Thoracic aorta (tissue), 2 donors: ENCODE data around the gene ABCF1. TPM values are rescaled to one million over a fixed set of nuclear protein-coding genes. Genes with fewer than 3 reads are reported as not detected.

ENCODE experiments used
- ATAC-seq: fragments of 150-250 bp; one replicate; pipeline ENCODE4 v1.8.0; 2017; ENCODE audit warnings: low read depth; ENCODE audit not compliant: insufficient number of reproducible peaks, low FRiP score
- DNase-seq: peaks from one replicate; pipeline ENCODE4 v3.0.0-alpha.2; 2020; ENCODE audit warnings: low spot score
- H3K27ac ChIP-seq, 2 donors: fragments of 200-600 bp; sonication (generic); 1 replicate in 1 of 2; 2 replicates in 1 of 2; pipeline ENCODE4 v1.5.1; 2016; ENCODE audit warnings: mild to moderate bottlenecking in 2 of 2, moderate library complexity in 2 of 2
- H3K27me3 ChIP-seq: fragments of 200-600 bp; sonication (generic); replicated peaks from 2 replicates; pipeline ENCODE4 v1.6.0; 2016; ENCODE audit warnings: mild to moderate bottlenecking; ENCODE audit not compliant: insufficient read depth
- H3K36me3 ChIP-seq: fragments of 200-600 bp; sonication (generic); one replicate; pipeline ENCODE4 v1.5.1; 2016
- H3K4me1 ChIP-seq, 2 donors: fragments of 200-600 bp; sonication (generic); 1 replicate in 1 of 2; 2 replicates in 1 of 2; pipeline versions ENCODE4 v1.5.1 to v1.6.0; 2016; ENCODE audit warnings: low read depth in 2 of 2, mild to moderate bottlenecking in 1 of 2; ENCODE audit not compliant: control insufficient read depth in 1 of 2
- H3K4me3 ChIP-seq: fragments of 200-600 bp; sonication (generic); 2 replicates; pipeline ENCODE4 v1.5.1; 2016; ENCODE audit warnings: mild to moderate bottlenecking
- H3K9me3 ChIP-seq: fragments of 200-600 bp; sonication (generic); 2 replicates; pipeline ENCODE4 v1.5.1; 2016
- CTCF ChIP-seq: fragments of 200-600 bp; sonication (generic); IDR thresholded peaks from one replicate; pipeline ENCODE4 v1.5.1; 2019; ENCODE audit warnings: antibody characterized with exemption
- total RNA-seq, 2 donors: library from RNA; depleted of rRNA; stranded (reverse); fragments of >200 nt; gene quantifications; one replicate each; pipeline versions ENCODE4 v1.1.0 to v1.2.3, GENCODE V29; 2016

ABCF1 gene
- total RNA-seq, 2 donors from 2014 or later = 24.2 to 52.1 TPM

DNA sequence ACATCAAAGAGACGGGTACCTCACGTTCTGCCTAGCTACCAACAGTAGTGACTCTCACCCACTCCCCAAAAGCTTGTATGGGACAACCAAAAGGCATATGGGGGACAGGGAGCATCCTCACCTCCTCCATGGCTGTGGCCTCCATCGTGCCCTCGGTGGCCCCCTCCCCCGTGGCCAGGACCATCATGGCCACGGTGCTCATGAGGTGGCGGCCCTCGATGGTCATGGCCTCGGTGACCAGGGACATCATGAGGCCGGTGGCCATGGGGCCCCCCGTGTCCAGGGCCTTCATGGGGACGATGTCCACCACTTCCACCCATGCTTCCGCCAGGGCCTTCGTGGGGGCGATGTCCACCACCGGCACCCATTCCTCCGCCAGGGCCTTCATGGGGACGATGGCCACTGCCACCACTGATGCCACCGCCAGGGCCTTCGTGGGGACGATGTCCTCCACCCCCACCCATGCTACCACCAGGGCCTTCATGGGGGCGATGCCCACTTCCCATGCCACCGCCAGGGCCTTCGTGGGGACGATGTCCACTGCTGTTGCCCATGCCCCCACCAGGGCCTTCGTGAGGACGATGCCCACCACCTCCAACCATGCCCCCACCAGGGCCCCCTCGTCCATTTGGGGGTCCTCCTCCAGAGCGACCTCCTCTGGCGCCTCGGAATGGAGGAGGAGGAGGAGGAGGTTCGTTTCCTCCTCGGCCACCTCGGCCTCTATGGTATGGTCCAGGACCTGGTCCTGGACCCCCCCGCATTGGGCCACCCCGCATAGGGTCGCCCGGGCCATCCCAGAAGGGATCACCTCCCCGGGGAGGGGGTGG, 30.8 kb downstream of the ABCF1 start:
- Histone ChIP-seq H3K4me3 (no peak overlapping the region), H3K27me3 (no peaks in the 10 kb centered on the region), H3K9me3 (no peaks in the 10 kb centered on the region), H3K27ac (no peak overlapping the region), H3K36me3 (peaks cover 67% of the 10 kb centered on the region), H3K4me1 (no peaks in the 10 kb centered on the region)
- DNase-seq (no peak), ATAC-seq (no peak)
- no peak for TF ChIP-seq CTCF

GRCh38 chr6:30603961-30604360, 32.7 kb downstream of the ABCF1 start:
- no peak overlapping the region for H3K27ac ChIP-seq
- DNase-seq = no peak

DNA sequence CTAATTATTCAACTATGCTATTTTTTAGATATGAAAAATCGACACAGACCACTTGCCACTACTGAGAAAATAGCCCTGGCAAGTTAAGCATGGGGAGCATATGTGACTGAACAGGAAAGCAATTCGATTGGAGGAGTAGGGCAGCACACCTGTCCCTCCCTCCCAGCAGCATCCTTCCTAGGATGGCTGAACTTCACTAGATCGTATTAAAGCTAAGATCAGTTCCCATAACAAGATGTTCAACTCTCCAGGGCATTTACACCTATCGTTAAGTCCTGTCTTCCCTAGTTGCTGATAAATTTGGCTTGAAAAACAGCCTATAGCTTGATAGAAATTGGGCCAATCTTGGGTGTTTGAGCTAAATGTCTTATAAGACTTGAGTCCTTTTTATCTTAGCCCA, 38.8 kb downstream of the ABCF1 start:
- ATAC-seq (no peak), DNase-seq (no peak)
- Histone ChIP-seq H3K27me3 (no peaks in the 10 kb centered on the region), H3K27ac (no peak overlapping the region), H3K9me3 (no peaks in the 10 kb centered on the region), H3K36me3 (peaks cover 38% of the 10 kb centered on the region), H3K4me1 (peaks cover 25 to 52% of the 10 kb centered on the region in 2 donors), H3K4me3 (no peak overlapping the region)
- no peak for TF ChIP-seq CTCF

More at GRCh38 chr6:30603961-30604360, 32.7 kb downstream of the ABCF1 start:
- no peak for ATAC-seq
- H3K4me1 ChIP-seq = no peaks in the 10 kb centered on the region
- H3K4me3 ChIP-seq = no peak overlapping the region
- no peak for TF ChIP-seq CTCF
- H3K27me3 ChIP-seq = no peaks in the 10 kb centered on the region
- peaks cover 82% of the 10 kb centered on the region for H3K36me3 ChIP-seq
- no peaks in the 10 kb centered on the region for H3K9me3 ChIP-seq

DNA sequence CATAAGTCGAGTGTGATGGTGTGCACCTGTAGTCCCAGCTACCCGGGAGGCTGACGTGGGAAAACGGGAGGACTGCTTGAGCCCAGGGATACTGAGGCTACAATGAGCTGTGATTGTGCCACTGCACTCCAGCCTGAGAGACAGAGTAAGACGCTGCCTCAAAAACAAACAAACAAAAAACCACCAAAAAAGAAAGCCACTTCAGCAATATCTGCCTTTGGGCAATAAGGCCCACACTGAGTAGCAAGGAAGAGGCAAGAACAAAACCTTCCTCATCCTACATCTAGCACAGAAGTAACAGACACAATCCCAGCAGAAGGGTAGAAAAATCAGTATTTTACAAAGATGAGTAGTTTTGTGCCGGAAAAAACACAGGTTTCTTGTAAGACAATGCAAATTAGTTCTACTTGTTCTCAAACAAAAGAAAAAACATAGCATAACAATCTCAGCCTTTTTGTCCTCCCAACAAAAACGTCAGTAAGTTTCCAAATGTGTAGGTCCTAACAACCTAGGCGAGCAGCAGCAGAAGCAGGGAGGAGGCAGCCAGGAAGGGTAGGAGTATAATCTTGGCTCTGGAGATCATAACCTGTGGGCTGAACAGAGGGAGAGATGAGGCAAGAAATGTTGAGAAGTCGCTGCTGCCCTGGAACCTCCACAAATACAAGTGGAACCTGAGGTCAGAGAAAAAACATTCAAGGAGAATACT, 40.1 kb downstream of the ABCF1 start:
- Histone ChIP-seq H3K27ac (peak overlapping the region in 1 of 2 donors; percentile 8), H3K9me3 (no peaks in the 10 kb centered on the region), H3K4me3 (no peak overlapping the region), H3K27me3 (no peaks in the 10 kb centered on the region), H3K4me1 (peaks cover 25 to 52% of the 10 kb centered on the region in 2 donors), H3K36me3 (peaks cover 26% of the 10 kb centered on the region)
- no peak for TF ChIP-seq CTCF
- DNase-seq (no peak), ATAC-seq (no peak)

DNA sequence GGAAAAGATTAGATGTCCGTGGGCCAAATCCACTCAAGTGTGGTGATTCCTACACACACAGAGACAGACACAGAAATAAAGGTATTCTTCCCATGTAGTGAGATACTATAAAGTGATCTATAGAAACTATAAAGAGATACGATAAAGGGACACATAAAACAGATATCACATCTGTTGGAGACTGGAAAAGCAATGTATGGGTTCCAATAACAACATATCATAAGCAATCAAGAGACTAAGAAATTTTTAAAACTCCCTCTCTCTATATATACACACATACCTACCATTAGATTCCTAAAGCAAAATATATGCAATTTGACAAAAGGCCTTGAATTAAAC, 40.6 kb downstream of the ABCF1 start:
- no peak overlapping the region for H3K4me3 ChIP-seq
- H3K9me3 ChIP-seq = no peaks in the 10 kb centered on the region
- H3K36me3 ChIP-seq = peaks cover 25% of the 10 kb centered on the region
- H3K4me1 ChIP-seq = peaks cover 25 to 52% of the 10 kb centered on the region in 2 donors
- H3K27ac ChIP-seq = peak overlapping the region in 1 of 2 donors; percentile 94
- DNase-seq (no peak), ATAC-seq (no peak)
- no peaks in the 10 kb centered on the region for H3K27me3 ChIP-seq
- TF ChIP-seq CTCF = no peak
